GM21526 (cell line): ENCODE measurements around the gene SPEF1.

Experiments used
- ATAC-seq: cut with Tn5 transposase; IDR thresholded peaks from one replicate; pipeline ENCODE4 v1.9.1; 2021; ENCODE audit warnings: moderate library complexity; ENCODE audit not compliant: unreplicated experiment, low FRiP score

SPEF1 gene

GRCh38 chr20:3767427-3768341 lies 13.6 kb downstream of the SPEF1 start, which contains the start of gene ADISSP:
TSS of gene ADISSP (minus strand) at chr20:3767753. CDS start at chr20:3760100, 7,653 bp downstream.
- ATAC-seq = peak; percentile 89

- ATAC-seq = no peak
Measured at GRCh38 chr20:3767110-3767426, 14.2 kb downstream of the SPEF1 start.

- ATAC-seq = no peak
Measured at GRCh38 chr20:3766422-3767109, 14.7 kb downstream of the SPEF1 start.

DNA sequence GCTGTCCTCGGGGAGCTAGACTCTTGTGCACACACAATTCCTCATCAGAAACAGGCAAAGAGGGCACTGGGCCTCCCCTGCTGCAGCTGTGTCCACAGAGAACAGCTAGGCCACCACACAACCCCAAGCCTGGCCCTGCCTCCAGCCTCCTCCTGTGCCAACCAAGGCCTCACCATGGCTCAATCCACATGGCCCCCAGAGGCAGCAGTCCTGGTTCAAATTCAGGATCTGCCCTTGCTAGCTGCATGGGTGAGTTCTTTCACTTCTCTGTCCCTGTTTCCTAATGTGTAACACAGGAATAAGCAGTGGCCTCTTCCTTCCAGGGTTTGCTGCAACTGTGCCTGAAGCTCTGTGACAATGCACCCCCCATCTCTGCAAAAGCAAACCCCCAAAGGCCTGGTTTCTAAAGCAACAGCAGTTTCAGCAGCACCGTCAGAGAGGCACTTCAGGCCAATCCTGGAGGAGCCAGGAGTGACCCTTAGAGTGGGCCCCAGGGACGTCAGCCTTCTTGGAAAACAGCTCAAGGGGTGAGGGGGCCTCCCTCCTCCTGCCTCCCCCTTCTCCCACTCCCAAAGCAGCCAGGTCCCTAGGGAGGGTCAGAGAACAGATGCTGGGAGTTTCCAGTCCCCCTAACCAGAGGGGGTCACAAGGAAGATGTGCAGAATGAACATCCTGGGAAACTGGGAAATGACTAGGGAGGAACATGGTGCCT lies 15.9 kb downstream of the SPEF1 start:
- ATAC-seq = no peak

DNA sequence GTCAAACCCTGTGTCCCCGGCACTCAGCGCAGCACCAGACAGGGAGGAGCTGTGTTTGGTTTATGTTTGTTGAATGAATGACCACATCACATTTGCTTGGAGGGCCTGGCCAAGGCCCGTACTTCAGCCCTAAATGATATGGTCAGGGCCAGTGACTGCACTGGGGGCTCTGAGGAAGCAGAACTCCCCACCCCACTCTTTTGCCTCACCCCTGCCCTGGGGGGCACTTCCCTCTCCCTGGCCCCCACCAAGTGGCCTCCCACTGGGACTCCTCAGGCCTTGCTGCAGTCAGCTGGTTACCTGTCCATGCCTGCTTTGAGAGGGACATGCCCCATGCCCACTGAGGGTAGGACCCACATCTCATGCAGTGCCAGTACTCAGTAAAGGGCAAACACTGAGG lies 16.6 kb downstream of the SPEF1 start:
- no peak for ATAC-seq

GRCh38 chr20:3763671-3764601 lies 17.3 kb downstream of the SPEF1 start:
- ATAC-seq = no peak

GRCh38 chr20:3760655-3761348 lies 20.4 kb downstream of the SPEF1 start:
- ATAC-seq = no peak

- ATAC-seq = no peak
Measured at GRCh38 chr20:3759884-3760283, 21.4 kb downstream of the SPEF1 start.

GRCh38 chr20:3759316-3759823 lies 21.9 kb downstream of the SPEF1 start:
- no peak for ATAC-seq

DNA sequence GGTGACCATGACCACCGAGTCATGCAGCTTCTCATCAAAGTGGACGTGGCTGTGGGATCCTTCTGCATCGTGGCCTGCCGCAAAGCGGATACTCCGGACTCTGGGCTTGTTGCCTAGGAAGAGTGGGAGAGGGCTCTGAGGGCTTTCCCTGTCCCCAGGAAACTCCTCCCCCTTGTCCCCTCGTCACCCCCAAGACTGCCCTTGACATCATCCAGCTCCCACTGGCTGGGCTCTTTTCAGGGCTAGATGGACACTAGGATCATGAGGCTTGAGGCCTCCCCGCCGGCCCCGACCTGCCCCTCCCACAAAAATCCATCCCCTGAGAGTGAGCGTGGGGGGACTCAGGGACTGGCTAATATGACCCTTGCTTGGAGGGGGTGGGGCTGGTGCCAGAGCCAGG lies 22.7 kb downstream of the SPEF1 start:
- ATAC-seq = no peak

DNA sequence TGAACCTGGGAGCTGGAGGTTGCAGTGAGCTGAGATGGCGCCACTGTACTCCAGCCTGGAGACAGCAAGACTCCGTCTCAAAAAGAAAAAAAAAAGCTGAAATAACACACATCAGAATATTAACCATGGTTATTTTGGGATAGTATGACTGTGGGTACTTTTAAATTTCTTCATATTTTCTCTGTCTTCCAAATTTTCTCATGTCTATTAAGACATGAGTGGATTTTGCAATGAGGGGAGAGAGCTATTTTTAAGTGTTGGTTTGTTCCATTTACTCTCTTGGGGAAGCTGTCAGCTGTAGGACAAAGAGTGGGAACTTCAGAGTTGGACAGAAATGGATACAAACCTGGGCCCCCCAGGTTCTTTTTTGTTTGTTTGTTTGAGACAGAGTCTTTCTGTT lies 24.0 kb downstream of the SPEF1 start:
- no peak for ATAC-seq

- ATAC-seq = no peak
Measured at GRCh38 chr20:3755814-3756480, 25.3 kb downstream of the SPEF1 start.

- no peak for ATAC-seq
Measured at GRCh38 chr20:3755269-3755668, 26.0 kb downstream of the SPEF1 start.

DNA sequence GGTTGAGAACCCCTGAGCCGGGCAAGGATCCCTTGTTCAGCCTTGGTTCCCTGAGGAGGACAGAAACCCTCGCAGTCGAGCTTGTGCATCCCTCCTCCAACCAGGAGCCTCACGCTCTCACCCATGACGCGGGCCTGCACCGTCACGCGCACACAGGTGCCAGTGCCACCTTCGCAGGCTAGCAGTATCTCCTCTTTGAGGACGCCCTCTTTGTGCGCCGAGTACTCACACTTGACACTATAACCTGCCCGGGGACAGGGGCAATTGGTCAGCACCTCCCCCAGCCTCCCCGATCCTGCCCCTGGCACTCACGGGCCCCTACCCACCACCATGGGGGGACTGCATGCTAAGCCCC lies 27.0 kb downstream of the SPEF1 start:
- no peak for ATAC-seq

GRCh38 chr20:3753501-3754275 lies 27.6 kb downstream of the SPEF1 start:
- no peak for ATAC-seq

DNA sequence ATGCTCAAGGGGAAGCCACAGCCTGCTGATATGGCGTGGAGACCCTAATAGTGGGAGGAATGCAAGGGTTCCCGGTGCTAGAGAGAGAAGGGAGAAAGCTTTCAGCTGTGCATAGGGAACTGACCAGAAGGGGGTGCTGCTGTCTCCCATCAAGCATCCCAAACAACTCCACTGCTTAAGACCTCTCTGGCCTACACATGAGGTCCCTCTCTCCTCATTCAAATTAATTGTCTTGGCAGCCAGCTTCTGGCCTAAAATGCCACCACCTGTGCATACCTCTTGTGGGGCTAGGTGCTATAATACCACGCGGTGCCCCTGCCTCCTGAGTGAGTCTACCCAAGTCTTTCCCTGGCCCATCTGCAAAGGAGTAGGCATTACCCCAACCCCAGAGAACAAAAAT lies 28.1 kb downstream of the SPEF1 start:
- no peak for ATAC-seq

GRCh38 chr20:3752386-3752759 lies 28.9 kb downstream of the SPEF1 start:
- ATAC-seq = no peak

DNA sequence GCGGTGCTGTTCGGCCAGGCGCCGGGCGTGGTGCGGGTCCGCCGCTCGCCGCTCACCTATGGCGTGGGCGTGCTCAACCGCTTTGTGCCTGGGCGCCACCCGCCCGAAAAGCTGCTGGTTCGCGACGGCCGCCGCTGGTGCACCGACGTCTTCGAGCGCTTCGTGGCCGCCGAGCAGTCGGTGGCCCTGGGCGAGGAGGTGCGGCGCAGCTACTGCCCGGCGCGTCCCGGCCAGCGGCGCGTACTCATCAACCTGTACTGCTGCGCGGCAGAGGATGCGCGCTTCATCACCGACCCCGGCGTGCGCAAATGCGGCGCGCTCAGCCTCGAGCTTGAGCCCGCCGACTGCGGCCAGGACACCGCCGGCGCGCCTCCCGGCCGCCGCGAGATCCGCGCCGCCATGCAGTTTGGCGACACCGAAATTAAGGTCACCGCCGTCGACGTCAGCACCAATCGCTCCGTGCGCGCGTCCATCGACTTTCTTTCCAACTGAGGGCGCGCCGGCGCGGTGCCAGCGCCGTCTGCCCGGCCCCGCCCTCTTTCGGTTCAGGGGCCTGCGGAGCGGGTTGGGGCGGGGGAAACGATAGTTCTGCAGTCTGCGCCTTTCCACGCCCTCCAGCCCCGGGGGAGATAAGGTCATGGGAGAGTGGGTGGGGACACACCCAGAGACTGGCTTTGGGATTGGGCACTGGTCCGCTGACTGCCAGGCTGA lies 29.4 kb downstream of the SPEF1 start:
- no peak for ATAC-seq
